Measurements from ENCODE around the gene SAMM50. TPM values are rescaled to one million over a fixed set of nuclear protein-coding genes. Genes with fewer than 3 reads are reported as not detected.
"Not testable (repeated sequence)": the region's sequence is repeated elsewhere in the genome, so short reads cannot be mapped to it uniquely, and the experiment has no call there.

The SAMM50 gene
- total RNA-seq, 4 donors from 2014 or later = 27.6 to 45.4 (median 32.3) TPM

DNA sequence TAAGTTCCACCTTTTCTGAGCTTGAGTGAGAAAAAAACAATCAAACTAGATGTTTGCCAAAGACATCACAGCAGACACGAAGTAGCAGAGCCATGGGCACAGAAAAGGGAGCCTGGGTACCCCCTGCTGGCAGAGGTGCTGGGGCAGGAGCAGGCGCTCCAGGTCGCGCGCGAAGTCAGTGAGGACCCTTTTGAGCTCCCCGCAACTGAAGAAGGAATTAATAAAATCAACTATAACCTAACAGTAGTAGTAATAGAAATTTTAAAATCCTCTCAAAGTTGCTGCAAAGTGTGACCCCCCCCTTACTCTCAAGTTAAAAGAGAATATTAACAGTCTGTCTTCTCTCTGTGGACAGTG, 48.8 kb downstream of the SAMM50 start:
- ATAC-seq (ENCODE audit: low FRiP score) (no peak), DNase-seq (ENCODE audit: low spot score) (no peak)
- TF ChIP-seq, protein P1, sequence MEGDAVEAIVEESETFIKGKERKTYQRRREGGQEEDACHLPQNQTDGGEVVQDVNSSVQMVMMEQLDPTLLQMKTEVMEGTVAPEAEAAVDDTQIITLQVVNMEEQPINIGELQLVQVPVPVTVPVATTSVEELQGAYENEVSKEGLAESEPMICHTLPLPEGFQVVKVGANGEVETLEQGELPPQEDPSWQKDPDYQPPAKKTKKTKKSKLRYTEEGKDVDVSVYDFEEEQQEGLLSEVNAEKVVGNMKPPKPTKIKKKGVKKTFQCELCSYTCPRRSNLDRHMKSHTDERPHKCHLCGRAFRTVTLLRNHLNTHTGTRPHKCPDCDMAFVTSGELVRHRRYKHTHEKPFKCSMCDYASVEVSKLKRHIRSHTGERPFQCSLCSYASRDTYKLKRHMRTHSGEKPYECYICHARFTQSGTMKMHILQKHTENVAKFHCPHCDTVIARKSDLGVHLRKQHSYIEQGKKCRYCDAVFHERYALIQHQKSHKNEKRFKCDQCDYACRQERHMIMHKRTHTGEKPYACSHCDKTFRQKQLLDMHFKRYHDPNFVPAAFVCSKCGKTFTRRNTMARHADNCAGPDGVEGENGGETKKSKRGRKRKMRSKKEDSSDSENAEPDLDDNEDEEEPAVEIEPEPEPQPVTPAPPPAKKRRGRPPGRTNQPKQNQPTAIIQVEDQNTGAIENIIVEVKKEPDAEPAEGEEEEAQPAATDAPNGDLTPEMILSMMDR (IDR thresholded peaks at IDR 0.05) = no peak

DNA sequence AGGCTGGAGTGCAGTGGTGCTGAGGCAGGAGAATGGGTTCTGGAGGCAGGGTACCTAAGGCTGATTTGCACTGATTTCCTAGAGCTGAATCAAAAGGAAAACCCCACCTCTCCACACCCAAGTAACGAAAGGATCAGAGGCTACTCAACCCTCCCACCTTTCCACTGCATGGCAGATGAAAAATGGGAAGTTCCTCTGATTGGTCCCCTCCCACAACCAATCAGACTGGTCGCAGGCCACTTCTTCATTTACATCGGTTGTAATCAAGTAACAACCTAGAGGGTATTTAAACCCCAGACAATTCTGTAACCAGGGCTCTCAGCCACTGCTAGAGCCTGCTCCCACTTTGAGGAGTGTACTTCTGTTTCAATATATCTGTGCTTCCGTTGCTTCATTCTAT, 50.3 kb downstream of the SAMM50 start:
- TF ChIP-seq, protein P1 (IDR thresholded peaks at IDR 0.05) = no peak
- DNase-seq (ENCODE audit: low spot score) (no peak), ATAC-seq (ENCODE audit: low FRiP score) (no peak)

DNA sequence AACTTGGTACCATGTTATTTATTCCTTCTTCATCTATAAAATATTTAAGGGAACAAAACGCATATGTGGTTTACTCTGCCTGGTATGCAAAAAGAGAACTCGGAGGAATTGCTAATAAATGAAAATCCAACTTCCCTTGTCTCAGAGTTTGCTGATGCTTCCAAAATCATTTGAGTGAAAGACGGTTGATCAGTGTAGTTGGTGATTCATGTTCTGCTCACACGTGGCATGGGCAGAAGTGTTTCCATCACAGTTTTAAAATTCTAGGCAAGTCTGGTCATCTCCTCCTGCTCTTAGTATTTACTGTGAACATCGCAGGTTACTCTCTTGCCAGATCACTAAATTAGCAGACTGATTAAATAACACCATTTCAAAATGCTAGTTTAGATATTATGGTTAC, 56.9 kb downstream of the SAMM50 start:
- DNase-seq (ENCODE audit: low spot score) = no peak
- ATAC-seq (ENCODE audit: low FRiP score) = no peak
- TF ChIP-seq, protein P1 (IDR thresholded peaks at IDR 0.05) = no peak

DNA sequence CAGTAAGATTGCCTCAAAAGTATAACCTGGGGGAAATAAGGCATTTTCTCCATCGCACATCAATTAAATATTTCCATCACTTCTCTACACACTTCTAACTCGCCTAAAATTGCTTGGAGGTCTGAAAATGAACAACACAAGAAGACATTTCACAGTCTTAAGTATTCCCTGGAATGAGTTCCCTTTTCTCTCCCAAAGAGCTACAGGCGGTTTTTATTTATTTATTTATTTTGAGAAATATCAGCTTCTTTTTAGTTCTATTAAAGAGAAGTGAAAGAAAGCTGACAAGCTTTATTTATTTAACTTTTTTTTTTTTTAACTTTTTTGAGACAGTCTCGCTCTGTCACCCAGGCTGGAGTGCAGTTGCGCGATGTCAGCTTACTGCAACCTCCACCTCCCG, 57.3 kb downstream of the SAMM50 start:
- DNase-seq (ENCODE audit: low spot score) = no peak
- ATAC-seq (ENCODE audit: low FRiP score) = no peak
- TF ChIP-seq, protein P1 (IDR thresholded peaks at IDR 0.05) = no peak

DNA sequence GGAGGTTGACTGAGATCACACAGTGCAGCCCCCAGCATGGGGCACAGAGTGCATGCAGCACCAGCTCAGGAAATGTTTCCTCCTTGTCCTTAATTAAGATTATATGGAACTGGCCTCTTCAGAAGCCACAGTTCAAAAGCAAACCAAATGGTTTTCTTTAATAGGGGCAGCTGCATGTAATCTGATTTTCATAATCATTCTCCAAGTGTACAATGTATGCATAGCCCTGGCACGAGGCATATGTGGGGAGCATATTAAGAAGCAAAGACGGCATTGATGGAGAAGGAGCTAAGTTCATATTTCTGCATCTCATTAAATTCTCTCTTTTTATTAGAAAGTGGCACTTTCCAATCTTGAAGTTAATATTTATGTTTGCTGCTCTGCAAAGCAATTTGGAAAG, 59.0 kb downstream of the SAMM50 start:
- DNase-seq (ENCODE audit: low spot score) (no peak), ATAC-seq (ENCODE audit: low FRiP score) (no peak)
- TF ChIP-seq, protein P1 (IDR thresholded peaks at IDR 0.05) = no peak

DNA sequence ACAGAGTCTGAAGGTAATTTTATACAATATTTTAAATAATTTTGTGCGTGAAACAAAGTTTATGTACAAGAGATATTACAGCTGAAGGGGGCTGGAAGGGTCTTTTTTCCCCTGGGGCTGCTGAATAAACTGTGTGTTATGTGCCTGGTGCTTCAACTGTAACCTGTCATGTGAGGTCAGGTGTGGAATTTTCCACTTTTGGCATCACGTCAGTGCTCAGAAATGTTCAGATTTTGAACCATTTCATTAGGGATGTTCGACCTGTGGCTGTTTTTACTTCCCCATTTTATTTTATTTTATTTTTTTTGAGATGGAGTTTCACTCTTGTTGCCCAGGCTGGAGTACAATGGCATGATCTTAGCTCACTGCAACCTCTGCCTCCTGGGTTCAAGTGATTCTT, 61.3 kb downstream of the SAMM50 start:
- not testable (repeated sequence) for DNase-seq (ENCODE audit: low spot score); ATAC-seq (ENCODE audit: low FRiP score)

DNA sequence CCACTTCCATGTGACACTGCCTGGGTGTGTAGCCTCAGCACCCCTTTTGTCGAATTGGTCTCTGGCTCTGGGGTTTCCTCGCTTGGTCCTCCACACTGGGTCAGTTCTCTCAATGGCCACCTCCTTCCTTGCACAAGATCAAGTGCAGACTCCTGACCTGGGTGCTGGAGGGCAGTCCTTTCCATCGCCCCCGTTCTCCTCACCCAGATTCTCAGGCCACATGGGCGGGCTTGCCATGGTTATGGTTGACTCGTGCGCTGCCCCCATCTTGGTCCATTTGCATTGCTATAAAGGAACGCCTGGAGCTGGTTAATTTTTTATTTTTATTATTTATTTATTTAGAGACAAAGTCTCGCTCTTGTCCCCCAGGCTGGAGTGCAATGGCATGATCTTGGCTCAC, 63.4 kb downstream of the SAMM50 start:
- no peak for DNase-seq (ENCODE audit: low spot score)
- TF ChIP-seq, protein P1 (IDR thresholded peaks at IDR 0.05) = no peak
- no peak for ATAC-seq (ENCODE audit: low FRiP score)

DNA sequence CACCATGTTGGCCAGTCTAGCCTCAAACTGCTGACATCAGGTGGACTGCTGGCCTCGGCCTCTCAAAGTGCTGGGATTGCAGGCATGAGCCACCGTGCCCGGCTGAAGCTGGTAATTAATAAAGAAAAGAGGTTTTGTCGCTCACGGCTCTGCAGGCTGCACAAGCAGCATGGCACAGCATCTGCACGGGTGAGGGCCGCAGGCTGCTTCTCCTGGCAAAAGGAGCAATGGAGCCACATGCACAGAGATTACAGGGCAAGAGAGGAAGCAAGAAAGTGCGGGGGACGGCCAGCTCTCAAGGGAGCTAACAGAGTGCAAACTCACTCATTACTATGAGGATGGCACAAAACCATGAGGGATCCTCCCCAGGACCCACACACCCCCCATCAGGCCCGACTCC, 64.2 kb downstream of the SAMM50 start:
- DNase-seq (ENCODE audit: low spot score) = no peak
- ATAC-seq (ENCODE audit: low FRiP score) = no peak
- TF ChIP-seq, protein P1 (IDR thresholded peaks at IDR 0.05) = no peak

Data from omental fat pad (tissue), 4 donors.